Kidney (tissue), 14 donors: Measurements from ENCODE around the gene SNX6. TPM values are rescaled to one million over a fixed set of nuclear protein-coding genes. Genes with fewer than 3 reads are reported as not detected.
A peak's percentile ranks its signal among the peaks of the same experiment; 100 is the strongest.
"Not testable (repeated sequence)": the region's sequence is repeated elsewhere in the genome, so short reads cannot be mapped to it uniquely, and the experiment has no call there.

Source experiments
- DNase-seq, 5 donors: peaks; one replicate each; pipeline ENCODE4 v3.0.0-alpha.2; 2013 to 2020
- FAIRE-seq: peaks from 2 replicates; lab custom pipeline; 2012; peaks lifted over from hg19 to GRCh38; lab: Jason Lieb, UNC
- H3K27ac ChIP-seq, 2 donors: one replicate each; pipeline ENCODE4 v1.7.0; 2013; ENCODE audit warnings: low read depth in 2 of 2, low read length in 2 of 2, inconsistent platforms in 1 of 2
- H3K27me3 ChIP-seq: one replicate; pipeline ENCODE4 v1.7.1; 2013; ENCODE audit warnings: low read length, inconsistent platforms; ENCODE audit not compliant: control insufficient read depth, insufficient read depth
- H3K36me3 ChIP-seq, 3 donors: one replicate each; pipeline versions ENCODE4 v1.7.0 to v1.7.1; 2013; ENCODE audit warnings: low read length in 3 of 3, control low read depth in 1 of 3, inconsistent platforms in 1 of 3; ENCODE audit not compliant: insufficient read depth in 3 of 3, control insufficient read depth in 2 of 3
- H3K4me1 ChIP-seq, 3 donors: one replicate each; pipeline versions ENCODE4 v1.7.0 to v1.7.1; 2013; ENCODE audit warnings: low read length in 3 of 3, inconsistent platforms in 1 of 3, low read depth in 1 of 3; ENCODE audit not compliant: control insufficient read depth in 2 of 3, insufficient read depth in 2 of 3
- H3K4me3 ChIP-seq, 3 donors: one replicate each; pipeline versions ENCODE4 v1.7.0 to v1.8.1; 2013; ENCODE audit warnings: low read length in 3 of 3, control low read depth in 1 of 3, inconsistent platforms in 1 of 3
- H3K9ac ChIP-seq, 3 donors: one replicate each; pipeline versions ENCODE4 v1.7.0 to v1.7.1; 2013; ENCODE audit warnings: low read length in 3 of 3, control low read depth in 1 of 3, inconsistent platforms in 1 of 3
- H3K9me3 ChIP-seq, 3 donors: one replicate each; pipeline versions ENCODE4 v1.7.0 to v1.7.1; 2013; ENCODE audit warnings: low read length in 3 of 3, control low read depth in 1 of 3, inconsistent platforms in 1 of 3; ENCODE audit not compliant: control insufficient read depth in 2 of 3, insufficient read depth in 1 of 3
- intact Hi-C: fragments of 100-400 bp; cut with DNase I; formaldehyde crosslinking; loops from one replicate; pipeline ENCODE4 v1.11.1; 2022
- polyA plus RNA-seq: library from polyadenylated mRNA; stranded (reverse); fragments of 350-450 nt; fragmentation: Illumina TruSeq; extraction: RNeasy Lipid Tissue Mini Kit (QIAGEN cat#74804); gene quantifications from one replicate; pipeline ENCODE4 v1.2.3, GENCODE V29; 2014; ENCODE audit warnings: low read depth, low replicate concordance; ENCODE audit not compliant: insufficient read depth
- total RNA-seq: library from RNA; stranded (reverse); fragmentation: NEBNext Ultra II Directional; extraction: Animal tissue kit (Norgen Biotek cat#: 25700); gene quantifications from one replicate; pipeline ENCODE4 v1.2.1, GENCODE V29; 2021
- TF ChIP-seq, protein P1 (sequence below): IDR thresholded peaks from 3 replicates; pipeline ENCODE4 v1.5.1; 2012; ENCODE audit warnings: mild to moderate bottlenecking, moderate library complexity, borderline replicate concordance; ENCODE audit not compliant: insufficient read depth; ENCODE audit errors: extremely low read depth
- donor health status: control.
- donor health status: control.
- donor health status: control.
- donor health status: control.
- donor health status: control.
- donor health status: DM: yes; HTN: yes; CAD: no.
- donor health status: Normal renal cell carcinoma (clear cell type).

Gene SNX6
- total and polyA plus RNA-seq, 2 donors from 2014 or later, result 46.1 to 83.2 TPM

GRCh38 chr14:34539407-34540180 lies 90.4 kb downstream of the SNX6 start, which contains the start of gene EAPP:
Gene EAPP (minus strand): TSS chr14:34539701. CDS start chr14:34539628, 73 bp downstream.
- H3K27ac ChIP-seq, result peak within 1 kb of the TSS; percentile 95
- H3K36me3 ChIP-seq, result peaks cover 0 to 2% (median 0%) of the 10 kb centered on the region in 3 donors
- FAIRE-seq (no peak), DNase-seq (peak; percentile 98 to 100 (median 99))
- no peaks in the 10 kb centered on the region for H3K9me3 ChIP-seq
- H3K27me3 ChIP-seq, result no peaks in the 10 kb centered on the region
- intact Hi-C loops, result no loop called here
- peaks cover 0 to 7% (median 0%) of the 10 kb centered on the region in 3 donors for H3K4me1 ChIP-seq
- peak within 1 kb of the TSS; percentile 86 to 99 (median 96) for H3K4me3 ChIP-seq
- TF ChIP-seq, protein P1, sequence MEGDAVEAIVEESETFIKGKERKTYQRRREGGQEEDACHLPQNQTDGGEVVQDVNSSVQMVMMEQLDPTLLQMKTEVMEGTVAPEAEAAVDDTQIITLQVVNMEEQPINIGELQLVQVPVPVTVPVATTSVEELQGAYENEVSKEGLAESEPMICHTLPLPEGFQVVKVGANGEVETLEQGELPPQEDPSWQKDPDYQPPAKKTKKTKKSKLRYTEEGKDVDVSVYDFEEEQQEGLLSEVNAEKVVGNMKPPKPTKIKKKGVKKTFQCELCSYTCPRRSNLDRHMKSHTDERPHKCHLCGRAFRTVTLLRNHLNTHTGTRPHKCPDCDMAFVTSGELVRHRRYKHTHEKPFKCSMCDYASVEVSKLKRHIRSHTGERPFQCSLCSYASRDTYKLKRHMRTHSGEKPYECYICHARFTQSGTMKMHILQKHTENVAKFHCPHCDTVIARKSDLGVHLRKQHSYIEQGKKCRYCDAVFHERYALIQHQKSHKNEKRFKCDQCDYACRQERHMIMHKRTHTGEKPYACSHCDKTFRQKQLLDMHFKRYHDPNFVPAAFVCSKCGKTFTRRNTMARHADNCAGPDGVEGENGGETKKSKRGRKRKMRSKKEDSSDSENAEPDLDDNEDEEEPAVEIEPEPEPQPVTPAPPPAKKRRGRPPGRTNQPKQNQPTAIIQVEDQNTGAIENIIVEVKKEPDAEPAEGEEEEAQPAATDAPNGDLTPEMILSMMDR, result peak; percentile 4
- H3K9ac ChIP-seq, result peak within 1 kb of the TSS; percentile 85 to 100 (median 99)

GRCh38 chr14:34538871-34539406 lies 91.0 kb downstream of the SNX6 start:
- intact Hi-C loops, result no loop called here

DNA sequence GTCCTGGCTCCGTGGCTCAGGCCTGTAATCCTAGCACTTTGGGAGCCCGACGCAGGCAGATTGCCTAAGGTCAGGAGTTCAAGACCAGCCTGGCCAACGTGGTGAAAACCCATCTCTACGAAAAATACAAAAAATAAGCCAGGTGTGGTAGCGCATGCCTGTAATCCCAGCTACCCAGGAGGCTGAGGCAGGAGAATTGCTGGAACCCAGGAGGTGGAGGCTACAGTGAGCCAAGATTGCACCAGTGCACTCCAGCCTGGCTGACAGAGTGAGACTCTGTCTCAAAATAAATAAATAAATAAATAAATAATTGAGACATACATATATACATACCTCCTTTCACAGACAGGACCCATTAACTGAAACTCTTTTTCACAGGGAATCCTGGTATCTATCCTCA lies 91.9 kb downstream of the SNX6 start:
- DNase-seq, FAIRE-seq, H3K9me3 ChIP-seq, H3K27me3 ChIP-seq, H3K36me3 ChIP-seq, intact Hi-C loops, H3K27ac ChIP-seq, H3K4me1 ChIP-seq: not testable (repeated sequence)
- Histone ChIP-seq H3K9ac (peak overlapping the region in 1 of 3 donors; percentile 99), H3K4me3 (peak overlapping the region in 2 of 3 donors; percentile 96 to 99)

More at GRCh38 chr14:34538871-34539406, 91.0 kb downstream of the SNX6 start:
- Histone ChIP-seq H3K36me3 (peaks cover 0 to 2% (median 0%) of the 10 kb centered on the region in 3 donors), H3K4me1 (peaks cover 0 to 7% (median 0%) of the 10 kb centered on the region in 3 donors), H3K9ac (peak overlapping the region; percentile 85 to 100 (median 99)), H3K27me3 (no peaks in the 10 kb centered on the region), H3K9me3 (no peaks in the 10 kb centered on the region), H3K4me3 (peak overlapping the region; percentile 86 to 99 (median 96)), H3K27ac (peak overlapping the region; percentile 95)
- TF ChIP-seq, protein P1, result no peak
- DNase-seq (peak in 1 of 5 donors; percentile 16), FAIRE-seq (no peak)

- Histone ChIP-seq H3K4me3 (peak overlapping the region in 1 of 3 donors; percentile 22), H3K9ac (no peak overlapping the region), H3K9me3 (no peaks in the 10 kb centered on the region), H3K27me3 (no peaks in the 10 kb centered on the region), H3K27ac (no peak overlapping the region), H3K36me3 (peaks cover 0 to 2% (median 0%) of the 10 kb centered on the region in 3 donors), H3K4me1 (peaks cover 0 to 7% (median 0%) of the 10 kb centered on the region in 3 donors)
- FAIRE-seq, result no peak
- no peak for DNase-seq
- TF ChIP-seq, protein P1, result no peak
- intact Hi-C loops, result no loop called here
These were observed 92.3 kb downstream of the SNX6 start for GRCh38 chr14:34537677-34538009.
